K562 (cell line): ENCODE data around the gene MALAT1. TPM values are rescaled to one million over a fixed set of nuclear protein-coding genes. Genes with fewer than 3 reads are reported as not detected.
A peak's percentile ranks its signal among the peaks of the same experiment; 100 is the strongest.
"Not testable (repeated sequence)": the region's sequence is repeated elsewhere in the genome, so short reads cannot be mapped to it uniquely, and the experiment has no call there.

Source experiments
- ATAC-seq: fragments of 200-7000 bp; cut with Tn5 transposase; 3 replicates; pipeline ENCODE4 v1.9.1; 2020; ENCODE audit warnings: moderate library complexity
- BruUV-seq: library from RNA; stranded (reverse); fragments of 400-500 nt; replicated peaks from 2 replicates; lab custom pipeline; 2021; lab: Mats Ljungman, UMichigan
- CTCF ChIA-PET: fragments of 300-600 bp; formaldehyde crosslinking; extraction: SDS; loops from one replicate; lab custom pipeline; 2021; ENCODE audit warnings: low intra/inter-chr PET ratio; lab: Yijun Ruan, JAX
- POLR2A ChIA-PET: fragments of 300-600, 350-650 bp; sonication (Branson Sonifier 250); formaldehyde crosslinking; extraction: SDS; loops from one replicate; lab custom pipeline; 2021; ENCODE audit warnings: antibody characterized with exemption, inconsistent platforms; lab: Yijun Ruan, JAX
- DNase-seq, 4 experiments: peaks; one replicate each; pipeline versions ENCODE4 v3.0.0 to v3.0.0-alpha.2; 2011 to 2018; ENCODE audit warnings: low spot score in 3 of 4, mixed read lengths in 3 of 4; ENCODE audit errors: extremely low read depth in 1 of 4
- FAIRE-seq: peaks from 2 replicates; lab custom pipeline; 2011; peaks lifted over from hg19 to GRCh38; lab: Jason Lieb, UNC
- H2AFZ ChIP-seq: 2 replicates; pipeline ENCODE4 v1.6.0; 2011; ENCODE audit warnings: low read depth, low read length, control low read depth, inconsistent platforms
- H3K27ac ChIP-seq: fragments of 200-600 bp; 3 replicates; pipeline ENCODE4 v1.8.0; 2011; ENCODE audit warnings: low read depth, mild to moderate bottlenecking, control low read depth, inconsistent platforms, low read length, moderate library complexity, mixed read lengths; ENCODE audit errors: extremely low read depth
- H3K27me3 ChIP-seq, 2 experiments: fragments of 300-600 bp in 1 of 2; 2 replicates in 1 of 2; 3 replicates in 1 of 2; pipeline versions ENCODE4 v1.6.0 to v1.8.0; 2011; ENCODE audit warnings: inconsistent platforms in 2 of 2, low read length in 2 of 2, mild to moderate bottlenecking in 1 of 2, mixed read lengths in 1 of 2, moderate library complexity in 1 of 2; ENCODE audit not compliant: control insufficient read depth in 2 of 2, insufficient read depth in 2 of 2
- H3K36me3 ChIP-seq: fragments of 300-600 bp; 3 replicates; pipeline ENCODE4 v1.8.0; 2011; ENCODE audit warnings: mild to moderate bottlenecking, low read length, inconsistent platforms; ENCODE audit not compliant: control insufficient read depth, insufficient read depth
- H3K4me1 ChIP-seq, 2 experiments: fragments of 200-600 bp in 1 of 2; replicated peaks in 1 of 2; 2 replicates in 1 of 2; 3 replicates in 1 of 2; pipeline versions ENCODE4 v1.5.1 to v1.8.0; 2011; ENCODE audit warnings: inconsistent platforms in 2 of 2, low read length in 2 of 2, mild to moderate bottlenecking in 1 of 2, mixed read lengths in 1 of 2, moderate library complexity in 1 of 2; ENCODE audit not compliant: control insufficient read depth in 2 of 2, insufficient read depth in 2 of 2
- H3K4me2 ChIP-seq: 2 replicates; pipeline ENCODE4 v1.6.1; 2011; ENCODE audit warnings: low read length, control low read depth, inconsistent platforms, mixed read lengths; ENCODE audit not compliant: insufficient read depth
- H3K4me3 ChIP-seq: fragments of 200-600 bp; sonication (generic), shearing (Covaris generic); 2 replicates; pipeline ENCODE4 v1.5.1; 2016; ENCODE audit warnings: control low read depth, inconsistent platforms
- H3K79me2 ChIP-seq: fragments of 200-600 bp; 3 replicates; pipeline ENCODE4 v1.8.0; 2011; ENCODE audit warnings: low read length, inconsistent platforms; ENCODE audit not compliant: control insufficient read depth, insufficient read depth
- H3K9ac ChIP-seq, 2 experiments: 2 replicates each; pipeline versions ENCODE4 v1.6.0 to v1.6.1; 2011; ENCODE audit warnings: low read depth in 2 of 2, low read length in 2 of 2, control low read depth in 1 of 2, inconsistent platforms in 1 of 2, mild to moderate bottlenecking in 1 of 2, mixed read lengths in 1 of 2; ENCODE audit not compliant: insufficient read depth in 1 of 2
- H3K9me1 ChIP-seq: one replicate; pipeline ENCODE4 v1.6.0; 2011; ENCODE audit warnings: inconsistent platforms, mild to moderate bottlenecking, low read length, moderate library complexity; ENCODE audit not compliant: control insufficient read depth, insufficient read depth
- H3K9me3 ChIP-seq: replicated peaks from 2 replicates; pipeline ENCODE4 v1.5.1; 2011; ENCODE audit warnings: low read depth, low read length, inconsistent platforms; ENCODE audit not compliant: control insufficient read depth, insufficient read depth
- H4K20me1 ChIP-seq: replicated peaks from 2 replicates; pipeline ENCODE4 v1.6.1; 2011; ENCODE audit warnings: low read length, inconsistent platforms, mixed read lengths; ENCODE audit not compliant: control insufficient read depth, insufficient read depth
- CHD4 ChIP-seq: fragments of 200-600 bp; sonication (generic); IDR thresholded peaks from 3 replicates; pipeline ENCODE4 v1.6.1; 2012; ENCODE audit warnings: low read depth, mild to moderate bottlenecking, mixed read lengths, low read length, inconsistent platforms; ENCODE audit not compliant: insufficient read depth, insufficient replicate concordance, poor library complexity, severe bottlenecking
- CXXC5 ChIP-seq: fragments of 250-450 bp; sonication (Bioruptor Pico); IDR thresholded peaks from 2 replicates; pipeline ENCODE4 v1.8.0; 2022; ENCODE audit warnings: inconsistent platforms, mild to moderate bottlenecking, moderate library complexity
- ETV1 ChIP-seq: fragments of 450-650 bp; conservative IDR thresholded peaks from 2 replicates; pipeline ENCODE4 v1.6.1; 2016; ENCODE audit warnings: missing genetic modification characterization, control low read depth, low read depth, missing compliant biosample characterization
- GABPB2 ChIP-seq: fragments of 250-450 bp; sonication (Bioruptor Pico); conservative IDR thresholded peaks from 2 replicates; pipeline ENCODE4 v1.5.1; 2021; ENCODE audit warnings: mild to moderate bottlenecking
- KLF13 ChIP-seq: fragments of 450-650 bp; IDR thresholded peaks from 2 replicates; pipeline ENCODE4 v1.6.1; 2016; ENCODE audit warnings: missing genetic modification characterization, low read depth, mild to moderate bottlenecking, missing compliant biosample characterization, moderate library complexity, borderline replicate concordance
- NCOR1 ChIP-seq: fragments of 450-650 bp; IDR thresholded peaks from 2 replicates; pipeline ENCODE4 v1.6.1; 2016; ENCODE audit warnings: mild to moderate bottlenecking, moderate library complexity
- PHB2 ChIP-seq: fragments of 450-650 bp; IDR thresholded peaks from 2 replicates; pipeline ENCODE4 v1.6.1; 2017; ENCODE audit warnings: low read depth
- PREB ChIP-seq: sonication (generic); formaldehyde crosslinking; IDR thresholded peaks from 2 replicates; pipeline ENCODE4 v1.8.1; 2023; ENCODE audit warnings: mild to moderate bottlenecking, missing genetic modification reagents
- SPI1 ChIP-seq: IDR thresholded peaks from 2 replicates; pipeline ENCODE4 v1.6.1; 2011; ENCODE audit warnings: low read depth, low read length, control low read depth, borderline replicate concordance
- SRSF7 ChIP-seq: fragments of 200-400 bp; formaldehyde crosslinking; optimal IDR thresholded peaks from 2 replicates; pipeline ENCODE3; 2017; ENCODE audit warnings: mild to moderate bottlenecking, low read depth, low read length
- TCF7 ChIP-seq: sonication (generic); IDR thresholded peaks from 2 replicates; pipeline ENCODE4 v1.6.1; 2016; ENCODE audit warnings: antibody characterized with exemption, borderline replicate concordance
- TRIM28 ChIP-seq: fragments of 450-650 bp; IDR thresholded peaks from 2 replicates; pipeline ENCODE4 v1.6.1; 2017
- VEZF1 ChIP-seq: fragments of 200-800 bp; sonication (Bioruptor generic); IDR thresholded peaks from 2 replicates; pipeline ENCODE4 v1.6.1; 2017; ENCODE audit warnings: missing genetic modification characterization, missing compliant biosample characterization
- WGBS: fragments of 100-300 bp; shearing (Covaris generic); methylation state at CpG from one replicate; pipeline ENCODE4 v1.1.6; 2016; ENCODE audit warnings: low coverage, mixed read lengths; ENCODE audit not compliant: insufficient coverage; ENCODE audit errors: missing lambda C conversion rate; 5-methylcytosine and 5-hydroxymethylcytosine counted together
- in situ Hi-C: fragments of 300-500 bp; cut with MboI; formaldehyde crosslinking; loops from 4 replicates; pipeline ENCODE4 v1.15.0; 2018; ENCODE audit warnings: inconsistent platforms, mixed read lengths
- intact Hi-C: fragments of 100-400 bp; cut with micrococcal nuclease; formaldehyde crosslinking; loops from 2 replicates; pipeline ENCODE4 v1.14.2; 2022
- polyA plus RNA-seq, 8 experiments: library from polyadenylated mRNA; depleted of rRNA in 4 of 8; stranded (reverse) in 5 of 8; unstranded in 3 of 8; fragments of >200 nt; fragmentation: Nextera tagmentation in 2 of 8; fragmentation: Illumina TruSeq in 1 of 8; extraction: Ambion mirVana in 2 of 8; extraction: Trizol in 1 of 8; gene quantifications; 2 replicates each; pipeline versions ENCODE4 v1.2.1 to v1.2.3, GENCODE V29; 2011 to 2014; ENCODE audit warnings: inconsistent platforms in 1 of 8, missing spikeins in 1 of 8
- total RNA-seq, 7 experiments: library from RNA; depleted of rRNA in 6 of 7; stranded (reverse); fragments of >200 nt in 6 of 7; fragmentation: Illumina TruSeq in 2 of 7; extraction: Trizol in 2 of 7; gene quantifications; 2 replicates each; pipeline versions ENCODE4 v1.2.1 to v1.2.3, GENCODE V29; 2011 to 2021; ENCODE audit warnings: low replicate concordance in 1 of 7
- TF ChIP-seq, protein P1 (sequence below): fragments of 450-650 bp; formaldehyde crosslinking; IDR thresholded peaks from 2 replicates; pipeline ENCODE4 v1.4.0; 2020; ENCODE audit warnings: mild to moderate bottlenecking, moderate library complexity

MALAT1 gene
- total and polyA plus RNA-seq, 9 of the 15 experiments (the other 6 are each of a cell fraction or from before 2014, with no cell fraction given): 363 to 8,715 (median 2,351) TPM

DNA sequence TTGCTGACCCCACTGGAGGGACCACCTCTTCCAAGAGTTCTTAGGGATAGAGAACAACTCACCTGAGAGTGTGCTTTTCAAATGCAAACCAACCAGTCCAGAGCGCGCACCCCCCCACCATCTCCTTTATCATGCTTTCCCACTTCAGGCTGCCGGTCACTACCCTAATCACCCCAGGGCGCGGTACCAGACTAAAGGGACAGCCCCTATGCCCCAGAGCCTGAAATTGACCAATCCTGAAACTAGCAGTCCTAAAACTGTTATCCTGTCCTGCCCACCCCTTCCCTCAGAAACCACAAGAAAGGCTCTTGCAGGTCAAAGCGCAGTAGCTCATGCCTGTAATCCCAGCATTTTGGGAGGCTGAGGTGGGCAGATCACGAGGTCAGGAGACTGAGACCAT lies 39.3 kb upstream of the MALAT1 start (continued):
- TF ChIP-seq CHD4 (no peak), SRSF7 (no peak), GABPB2 (CRISPR knock-in tag) (no peak), KLF13 (tag) (no peak), PREB (no peak), CXXC5 (CRISPR knock-in tag) (no peak; the same call in 1 of the 2 replicates), ETV1 (tag) (no peak), PHB2 (no peak), TRIM28 (no peak), TCF7 (peak; percentile 93; the same call in 1 of the 2 replicates), VEZF1 (CRISPR knock-in tag) (peak; percentile 41; the same call in 1 of the 2 replicates), NCOR1 (peak; percentile 17; the same call in 1 of the 2 replicates), SPI1 (no peak)
- TF ChIP-seq, protein P1, sequence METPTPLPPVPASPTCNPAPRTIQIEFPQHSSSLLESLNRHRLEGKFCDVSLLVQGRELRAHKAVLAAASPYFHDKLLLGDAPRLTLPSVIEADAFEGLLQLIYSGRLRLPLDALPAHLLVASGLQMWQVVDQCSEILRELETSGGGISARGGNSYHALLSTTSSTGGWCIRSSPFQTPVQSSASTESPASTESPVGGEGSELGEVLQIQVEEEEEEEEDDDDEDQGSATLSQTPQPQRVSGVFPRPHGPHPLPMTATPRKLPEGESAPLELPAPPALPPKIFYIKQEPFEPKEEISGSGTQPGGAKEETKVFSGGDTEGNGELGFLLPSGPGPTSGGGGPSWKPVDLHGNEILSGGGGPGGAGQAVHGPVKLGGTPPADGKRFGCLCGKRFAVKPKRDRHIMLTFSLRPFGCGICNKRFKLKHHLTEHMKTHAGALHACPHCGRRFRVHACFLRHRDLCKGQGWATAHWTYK (CRISPR knock-in tag): no peak

DNA sequence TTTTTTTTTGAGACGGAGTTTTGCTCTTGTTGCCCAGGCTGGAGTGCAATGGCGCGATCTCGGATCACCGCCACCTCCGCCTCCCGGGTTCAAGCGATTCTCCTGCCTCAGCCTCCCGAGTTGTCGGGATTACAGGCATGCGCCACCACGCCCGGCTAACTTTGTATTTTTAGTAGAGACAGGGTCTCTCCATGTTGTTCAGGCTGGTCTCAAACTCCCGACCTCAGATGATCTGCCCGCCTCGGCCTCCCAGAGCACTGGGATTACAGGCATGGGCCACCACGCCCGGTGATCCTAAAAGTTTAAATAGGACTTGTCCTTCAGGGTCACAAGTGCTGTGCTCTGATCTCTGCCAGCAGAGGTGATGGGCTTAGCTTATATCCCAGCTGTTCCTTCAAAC lies 33.4 kb upstream of the MALAT1 start:
- H3K9me3 ChIP-seq, BruUV-seq, intact Hi-C loops, H2AFZ ChIP-seq, H3K9me1 ChIP-seq, H3K36me3 ChIP-seq, CTCF ChIA-PET, in situ Hi-C loops, H4K20me1 ChIP-seq, H3K27me3 ChIP-seq, H3K27ac ChIP-seq, H3K79me2 ChIP-seq, H3K4me3 ChIP-seq, H3K4me2 ChIP-seq, ATAC-seq, DNase-seq, FAIRE-seq, H3K9ac ChIP-seq: not testable (repeated sequence)
- H3K4me1 ChIP-seq: peaks cover 11 to 20% of the 10 kb centered on the region in 2 experiments; a peak in 4 of 5 replicates
- 84% methylated on average over 17 of the region's 18 CpGs for WGBS
- POLR2A ChIA-PET: interaction anchor here (0.5 to 26.0 kb wide), 6 partner anchors 10 to 99 kb away, joined by 3 to 2118 read pairs (median 8); partner anchors contain the start of gene MALAT1
